SK-N-MC (cell line): ENCODE data around the gene GPC6.

Experiments
- EZH2 ChIP-seq: fragments of 200-600 bp; sonication (generic); IDR thresholded peaks from one replicate; pipeline ENCODE4 v1.6.1; 2017; ENCODE audit warnings: antibody characterized with exemption
- FOXP2 ChIP-seq: optimal IDR thresholded peaks from 2 replicates; pipeline ENCODE3; 2011; ENCODE audit warnings: mild to moderate bottlenecking, moderate library complexity; ENCODE audit not compliant: insufficient read depth; ENCODE audit errors: extremely low read length, control extremely low read depth
- POLR2AphosphoS5 ChIP-seq: IDR thresholded peaks from 2 replicates; pipeline ENCODE4 v1.6.1; 2012; ENCODE audit warnings: mild to moderate bottlenecking, low read depth, low read length, borderline replicate concordance

- no peak for TF ChIP-seq EZH2
- no peak for TF ChIP-seq POLR2AphosphoS5
- no peak for TF ChIP-seq FOXP2
Observed at GRCh38 chr13:94415500-94416237, 1189.1 kb downstream of the GPC6 start.
